Mesendoderm (in vitro differentiated cells): Measurements from ENCODE around the gene PNLDC1.
"Not testable (repeated sequence)": the region's sequence is repeated elsewhere in the genome, so short reads cannot be mapped to it uniquely, and the experiment has no call there.

ENCODE experiments used
- DNase-seq: peaks from one replicate; pipeline ENCODE4 v3.0.0; 2013
- H2AK5ac ChIP-seq: 2 replicates; pipeline ENCODE4 v1.6.1; 2013; ENCODE audit warnings: low read length, inconsistent platforms
- H2BK120ac ChIP-seq: 2 replicates; pipeline ENCODE4 v1.6.1; 2013; ENCODE audit warnings: low read depth, mild to moderate bottlenecking, low read length, moderate library complexity, mixed read lengths
- H2BK15ac ChIP-seq: replicated peaks from 2 replicates; pipeline ENCODE4 v1.6.1; 2013; ENCODE audit warnings: low read depth, mild to moderate bottlenecking, moderate library complexity
- H2BK5ac ChIP-seq: 2 replicates; pipeline ENCODE4 v1.6.1; 2013; ENCODE audit warnings: low read length, inconsistent platforms
- H3K18ac ChIP-seq: 2 replicates; pipeline ENCODE4 v1.6.1; 2013; ENCODE audit warnings: mild to moderate bottlenecking, low read length, mixed read lengths
- H3K23ac ChIP-seq: one replicate; pipeline ENCODE4 v1.6.1; 2013; ENCODE audit warnings: low read length
- H3K27ac ChIP-seq: 2 replicates; pipeline ENCODE4 v1.5.1; 2013; ENCODE audit warnings: low read depth, mild to moderate bottlenecking, inconsistent platforms, low read length, moderate library complexity
- H3K27me3 ChIP-seq: 2 replicates; pipeline ENCODE4 v1.6.1; 2013; ENCODE audit warnings: low read length, control low read depth, mild to moderate bottlenecking, inconsistent platforms; ENCODE audit not compliant: insufficient read depth, poor library complexity
- H3K36me3 ChIP-seq: 2 replicates; pipeline ENCODE4 v1.6.1; 2013; ENCODE audit warnings: low read length, inconsistent platforms; ENCODE audit not compliant: control insufficient read depth, insufficient read depth
- H3K4ac ChIP-seq: one replicate; pipeline ENCODE4 v1.6.1; 2013; ENCODE audit warnings: low read depth, mild to moderate bottlenecking, low read length, moderate library complexity
- H3K4me1 ChIP-seq: 2 replicates; pipeline ENCODE4 v1.6.1; 2013; ENCODE audit warnings: low read depth, low read length, inconsistent platforms; ENCODE audit not compliant: control insufficient read depth
- H3K4me2 ChIP-seq: 2 replicates; pipeline ENCODE4 v1.6.1; 2013; ENCODE audit warnings: low read length
- H3K4me3 ChIP-seq: 2 replicates; pipeline ENCODE4 v1.5.1; 2013; ENCODE audit warnings: mild to moderate bottlenecking, low read length
- H3K56ac ChIP-seq: one replicate; pipeline ENCODE4 v1.6.1; 2013; ENCODE audit warnings: low read length
- H3K79me1 ChIP-seq: 2 replicates; pipeline ENCODE4 v1.6.1; 2013; ENCODE audit warnings: low read length, inconsistent platforms
- H3K79me2 ChIP-seq: 2 replicates; pipeline ENCODE4 v1.6.1; 2013; ENCODE audit warnings: mild to moderate bottlenecking, low read length; ENCODE audit not compliant: control insufficient read depth, insufficient read depth
- H3K9ac ChIP-seq: 2 replicates; pipeline ENCODE4 v1.6.1; 2013; ENCODE audit warnings: low read length, inconsistent platforms
- H4K5ac ChIP-seq: one replicate; pipeline ENCODE4 v1.6.1; 2013; ENCODE audit warnings: low read length
- H4K8ac ChIP-seq: one replicate; pipeline ENCODE4 v1.6.1; 2013; ENCODE audit warnings: low read depth, mild to moderate bottlenecking, control low read depth, low read length, moderate library complexity
- WGBS: extraction: QIAGEN DNeasy Blood & Tissue Kit; methylation state at CpG from one replicate; pipeline ENCODE4 v1.1.7; 2013; ENCODE audit warnings: low lambda C conversion rate, missing lambda C conversion rate; ENCODE audit not compliant: insufficient coverage; ENCODE audit errors: extremely low coverage; 5-methylcytosine and 5-hydroxymethylcytosine counted together

The PNLDC1 gene

DNA sequence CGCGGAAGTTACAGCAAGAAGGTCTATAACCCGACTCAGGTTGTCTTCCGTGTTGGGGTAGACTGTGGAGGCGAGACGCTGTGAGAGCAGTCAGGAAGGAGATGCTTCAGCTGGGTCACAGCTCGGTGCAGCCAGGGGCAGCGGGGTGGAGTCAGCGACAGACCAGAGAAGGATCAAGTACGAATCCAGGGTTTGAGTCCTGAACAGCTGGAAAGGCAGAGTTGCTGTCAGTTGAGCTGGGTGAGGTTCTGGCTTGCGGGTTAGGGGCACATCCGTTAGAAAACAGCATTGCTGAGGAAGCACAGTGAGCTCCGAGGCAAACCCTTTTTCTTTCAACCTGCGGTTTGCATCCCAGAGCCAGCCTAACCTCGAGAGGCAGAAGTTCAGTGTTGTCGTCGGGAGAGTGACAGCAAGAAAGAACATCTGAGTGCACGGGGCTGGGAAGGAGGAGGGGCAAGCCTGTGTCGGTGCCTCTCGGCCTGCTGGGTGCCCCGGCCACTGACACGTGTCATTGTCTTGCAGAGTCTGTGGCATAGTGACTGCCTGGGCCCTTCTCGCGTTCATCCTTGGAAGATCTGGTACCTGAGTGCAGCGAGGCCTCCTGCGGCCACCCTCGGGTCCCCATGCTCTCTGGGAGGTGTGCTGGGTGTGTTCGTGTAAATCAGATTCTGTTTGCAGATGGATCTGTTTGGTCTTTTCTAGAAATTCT is 20.0 kb downstream of the PNLDC1 start:
- Histone ChIP-seq H3K18ac (no peak overlapping the region), H2BK15ac (no peak overlapping the region), H2AK5ac (no peak overlapping the region), H3K56ac (no peak overlapping the region), H3K23ac (no peak overlapping the region), H2BK120ac (no peak overlapping the region), H3K4ac (no peak overlapping the region), H3K9ac (no peak overlapping the region), H3K27me3 (no peaks in the 10 kb centered on the region), H2BK5ac (no peak overlapping the region), H3K27ac (no peak overlapping the region), H3K36me3 (no peaks in the 10 kb centered on the region), H3K4me2 (no peak overlapping the region), H4K5ac (no peak overlapping the region), H3K79me1 (no peaks in the 10 kb centered on the region), H3K79me2 (no peaks in the 10 kb centered on the region), H3K4me3 (no peak overlapping the region), H4K8ac (no peak overlapping the region), H3K4me1 (no peaks in the 10 kb centered on the region)
- no CpG with 5 or more reads among the region's 28 CpGs for WGBS
- no peak for DNase-seq

DNA sequence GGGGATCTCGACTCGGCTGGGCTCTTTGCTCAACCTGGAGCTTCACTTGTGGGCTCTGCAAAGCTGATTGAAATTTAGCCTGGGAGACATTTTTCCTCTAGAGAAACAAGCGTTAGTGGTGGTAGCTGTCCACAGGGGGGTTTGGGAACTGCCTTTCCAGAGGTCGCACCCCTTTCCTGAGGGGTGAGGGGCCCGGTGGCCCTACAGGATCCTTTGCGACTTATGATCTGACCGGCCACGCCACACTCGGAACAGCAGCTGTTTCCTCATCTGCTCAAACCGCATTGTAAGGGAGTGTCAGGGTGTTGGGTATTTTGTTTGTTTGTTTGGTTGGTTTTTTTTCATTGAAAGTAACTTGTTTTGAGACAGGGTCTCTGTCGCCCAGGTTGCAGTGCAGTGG is 21.0 kb downstream of the PNLDC1 start:
- H4K5ac ChIP-seq = no peak overlapping the region
- H3K79me1 ChIP-seq = no peaks in the 10 kb centered on the region
- no CpG with 5 or more reads among the region's 11 CpGs for WGBS
- H3K27me3 ChIP-seq = no peaks in the 10 kb centered on the region
- no peak overlapping the region for H2BK15ac ChIP-seq
- no peaks in the 10 kb centered on the region for H3K79me2 ChIP-seq
- no peak overlapping the region for H4K8ac ChIP-seq
- no peak overlapping the region for H3K27ac ChIP-seq
- no peak overlapping the region for H3K18ac ChIP-seq
- no peak for DNase-seq
- H2AK5ac ChIP-seq = no peak overlapping the region
- H3K36me3 ChIP-seq = no peaks in the 10 kb centered on the region
- no peak overlapping the region for H2BK5ac ChIP-seq
- H2BK120ac ChIP-seq = no peak overlapping the region
- no peak overlapping the region for H3K23ac ChIP-seq
- no peak overlapping the region for H3K4ac ChIP-seq
- H3K9ac ChIP-seq = no peak overlapping the region
- no peak overlapping the region for H3K4me3 ChIP-seq
- H3K4me2 ChIP-seq = no peak overlapping the region
- no peak overlapping the region for H3K56ac ChIP-seq
- no peaks in the 10 kb centered on the region for H3K4me1 ChIP-seq

DNA sequence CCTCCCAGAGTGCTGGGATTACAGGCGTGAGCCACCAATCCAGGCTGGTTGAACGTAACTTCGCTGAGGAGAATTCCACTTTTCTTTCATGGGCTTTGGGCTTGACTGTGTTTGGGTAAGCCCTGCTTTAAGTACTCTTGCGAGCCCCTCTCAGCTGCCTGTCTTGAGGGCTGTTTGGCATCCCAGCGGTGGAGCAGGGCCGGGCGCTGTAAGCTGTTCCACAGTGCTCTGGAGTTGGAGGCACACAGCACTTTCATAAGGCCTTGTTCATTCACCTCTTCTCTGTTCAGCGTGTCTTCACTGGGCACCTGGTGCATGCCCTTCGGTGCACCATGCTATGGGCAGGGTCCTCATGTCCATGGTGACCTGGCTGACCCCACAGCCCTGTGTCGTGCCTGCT is 21.6 kb downstream of the PNLDC1 start:
- Histone ChIP-seq H3K79me1 (no peaks in the 10 kb centered on the region), H2BK120ac (no peak overlapping the region), H3K9ac (no peak overlapping the region), H3K4me2 (no peak overlapping the region), H4K8ac (no peak overlapping the region), H3K79me2 (no peaks in the 10 kb centered on the region), H3K18ac (no peak overlapping the region), H3K23ac (no peak overlapping the region), H3K27ac (no peak overlapping the region), H3K4me1 (no peaks in the 10 kb centered on the region), H3K4me3 (no peak overlapping the region), H2AK5ac (no peak overlapping the region), H2BK15ac (no peak overlapping the region), H4K5ac (no peak overlapping the region), H3K27me3 (no peaks in the 10 kb centered on the region), H3K4ac (no peak overlapping the region), H3K56ac (no peak overlapping the region), H3K36me3 (no peaks in the 10 kb centered on the region), H2BK5ac (no peak overlapping the region)
- DNase-seq = no peak
- WGBS = no CpG with 5 or more reads among the region's 10 CpGs

DNA sequence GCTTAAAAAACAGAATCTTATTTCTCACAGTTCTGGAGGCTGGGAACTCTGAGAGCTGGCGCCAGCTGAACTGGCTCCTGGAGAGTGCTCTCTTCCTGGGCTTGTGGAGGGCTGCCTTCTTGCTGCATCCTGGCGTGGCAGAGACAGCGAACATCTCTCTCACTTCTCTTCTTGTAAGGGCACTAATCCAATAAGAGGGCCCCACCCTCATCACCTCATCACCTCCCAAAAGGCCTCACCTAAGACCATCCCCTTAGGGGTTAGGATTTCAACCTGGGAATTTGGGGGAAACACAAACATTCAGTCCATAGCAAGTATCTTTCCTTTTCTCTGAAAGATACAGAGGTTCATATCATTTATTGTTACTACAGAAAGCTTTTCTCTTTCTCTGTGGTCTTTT is 23.9 kb downstream of the PNLDC1 start:
- Histone ChIP-seq H2BK5ac (no peak overlapping the region), H4K8ac (no peak overlapping the region), H3K9ac (no peak overlapping the region), H3K4me3 (no peak overlapping the region), H3K4me1 (no peaks in the 10 kb centered on the region), H3K23ac (no peak overlapping the region), H3K79me2 (no peaks in the 10 kb centered on the region), H4K5ac (no peak overlapping the region), H2BK15ac (no peak overlapping the region), H3K18ac (no peak overlapping the region), H3K27ac (no peak overlapping the region), H3K56ac (no peak overlapping the region), H3K36me3 (no peaks in the 10 kb centered on the region), H3K79me1 (no peaks in the 10 kb centered on the region), H2BK120ac (no peak overlapping the region), H3K4ac (no peak overlapping the region), H2AK5ac (no peak overlapping the region), H3K27me3 (no peaks in the 10 kb centered on the region), H3K4me2 (no peak overlapping the region)
- no peak for DNase-seq
- WGBS = no CpG with 5 or more reads among the region's 3 CpGs

DNA sequence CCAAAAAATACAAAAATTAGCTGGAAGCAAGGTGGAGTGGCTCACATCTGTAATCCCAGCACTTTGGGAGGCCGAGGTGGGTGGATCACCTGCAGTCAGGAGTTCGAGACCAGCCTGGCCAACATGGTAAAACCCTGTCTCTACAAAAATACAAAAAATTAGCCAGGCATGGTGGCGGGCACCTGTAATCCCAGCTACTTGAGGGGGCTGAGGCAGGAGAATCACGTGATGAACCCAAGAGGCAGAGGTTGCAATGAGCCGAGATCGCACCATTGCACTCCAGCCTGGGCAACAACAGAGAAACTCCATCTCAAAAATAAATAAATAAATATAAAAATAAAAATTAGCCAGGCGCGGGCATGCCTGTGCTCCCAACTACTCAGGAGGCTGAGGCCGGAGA is 24.6 kb downstream of the PNLDC1 start:
- H3K27me3 ChIP-seq, H3K79me1 ChIP-seq, H2BK5ac ChIP-seq, H3K4ac ChIP-seq, H3K9ac ChIP-seq, DNase-seq, H3K4me1 ChIP-seq, H3K4me2 ChIP-seq, H3K27ac ChIP-seq, H2BK15ac ChIP-seq, H3K36me3 ChIP-seq, H2BK120ac ChIP-seq, H3K4me3 ChIP-seq, H3K18ac ChIP-seq, H3K79me2 ChIP-seq, H4K8ac ChIP-seq, H4K5ac ChIP-seq, H2AK5ac ChIP-seq, H3K23ac ChIP-seq, H3K56ac ChIP-seq: not testable (repeated sequence)
- WGBS = no CpG with 5 or more reads among the region's 9 CpGs

DNA sequence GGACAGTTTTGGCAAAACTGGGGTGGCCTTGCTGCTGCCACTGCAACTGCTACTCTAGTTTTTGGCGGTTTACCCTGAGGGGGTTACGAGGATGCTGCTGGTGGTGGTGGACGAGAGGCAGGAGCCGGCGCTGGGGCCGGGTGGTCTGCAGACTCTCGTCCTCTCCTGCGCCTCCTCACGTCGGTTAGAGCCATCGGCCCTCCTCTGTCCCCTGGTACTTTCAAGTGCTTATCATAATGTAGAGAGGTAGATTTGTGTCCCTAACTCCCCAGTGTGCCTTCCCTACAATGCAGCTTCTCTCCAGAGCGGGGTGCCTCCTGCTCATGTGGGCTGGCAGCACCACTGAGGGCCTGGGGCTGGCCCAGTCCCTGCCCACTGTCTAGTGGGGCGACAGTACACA is 25.9 kb downstream of the PNLDC1 start:
- no CpG with 5 or more reads among the region's 13 CpGs for WGBS
- H3K9ac ChIP-seq = no peak overlapping the region
- H2AK5ac ChIP-seq = no peak overlapping the region
- H3K4me3 ChIP-seq = no peak overlapping the region
- H3K23ac ChIP-seq = no peak overlapping the region
- no peaks in the 10 kb centered on the region for H3K4me1 ChIP-seq
- no peak for DNase-seq
- no peak overlapping the region for H3K18ac ChIP-seq
- H3K4ac ChIP-seq = no peak overlapping the region
- H4K8ac ChIP-seq = no peak overlapping the region
- no peak overlapping the region for H2BK15ac ChIP-seq
- no peak overlapping the region for H3K56ac ChIP-seq
- no peaks in the 10 kb centered on the region for H3K79me1 ChIP-seq
- H4K5ac ChIP-seq = no peak overlapping the region
- H3K79me2 ChIP-seq = no peaks in the 10 kb centered on the region
- H3K4me2 ChIP-seq = no peak overlapping the region
- no peak overlapping the region for H2BK120ac ChIP-seq
- no peak overlapping the region for H2BK5ac ChIP-seq
- H3K27me3 ChIP-seq = no peaks in the 10 kb centered on the region
- H3K27ac ChIP-seq = no peak overlapping the region
- no peaks in the 10 kb centered on the region for H3K36me3 ChIP-seq
